PC-3 (cell line): ENCODE data around the gene ASB13. TPM values are rescaled to one million over a fixed set of nuclear protein-coding genes. Genes with fewer than 3 reads are reported as not detected.

Experiments used
- ATAC-seq: fragments of 200-7000 bp; cut with Tn5 transposase; 2 replicates; pipeline ENCODE4 v1.9.1; 2020; ENCODE audit warnings: mild to moderate bottlenecking, moderate library complexity
- BruUV-seq: library from RNA; stranded (reverse); fragments of 400-500 nt; replicated peaks from 2 replicates; lab custom pipeline; 2021; lab: Mats Ljungman, UMichigan
- CTCF ChIA-PET: fragments of 300-600 bp; sonication (Branson Sonifier 250); formaldehyde crosslinking; loops from one replicate; lab custom pipeline; 2022; ENCODE audit warnings: antibody characterized with exemption; lab: Charles Lee
- POLR2A ChIA-PET: fragments of 300-600 bp; sonication (Branson Sonifier 250); formaldehyde crosslinking; loops from one replicate; lab custom pipeline; 2022; ENCODE audit warnings: antibody characterized with exemption; ENCODE audit not compliant: unreplicated experiment; lab: Charles Lee
- DNase-seq: peaks from one replicate; pipeline ENCODE4 v3.0.0-alpha.2; 2015
- H2AFZ ChIP-seq: fragments of 300-600 bp; sonication (generic); 2 replicates; pipeline ENCODE4 v1.6.0; 2016; ENCODE audit warnings: antibody characterized with exemption, low read length
- H3F3A ChIP-seq: fragments of 300-600 bp; sonication (generic); one replicate; pipeline ENCODE4 v1.6.0; 2017; ENCODE audit warnings: antibody characterized with exemption, low read length, control low read depth, mild to moderate bottlenecking; ENCODE audit not compliant: unreplicated experiment
- H3K27ac ChIP-seq: fragments of 300-600 bp; sonication (generic); 2 replicates; pipeline ENCODE4 v1.5.1; 2016; ENCODE audit warnings: mild to moderate bottlenecking, low read length
- H3K27me3 ChIP-seq: fragments of 300-600 bp; sonication (generic); 2 replicates; pipeline ENCODE4 v1.6.1; 2016; ENCODE audit warnings: low read length, mixed read lengths
- H3K36me3 ChIP-seq: fragments of 300-600 bp; sonication (generic); 2 replicates; pipeline ENCODE4 v1.6.1; 2016; ENCODE audit warnings: low read depth, mixed run types, low read length, mixed read lengths
- H3K4me1 ChIP-seq: fragments of 300-600 bp; sonication (generic); 2 replicates; pipeline ENCODE4 v1.5.1; 2016; ENCODE audit warnings: low read length; ENCODE audit not compliant: insufficient read depth
- H3K4me2 ChIP-seq: fragments of 300-600 bp; sonication (generic); 2 replicates; pipeline ENCODE4 v1.6.0; 2016; ENCODE audit warnings: low read length
- H3K4me3 ChIP-seq: fragments of 300-600 bp; sonication (generic); 2 replicates; pipeline ENCODE4 v1.5.1; 2016; ENCODE audit warnings: mild to moderate bottlenecking, low read length, mixed read lengths
- H3K79me2 ChIP-seq: fragments of 300-600 bp; sonication (generic); 2 replicates; pipeline ENCODE4 v1.6.1; 2017; ENCODE audit warnings: low read length, mixed read lengths
- H3K9ac ChIP-seq: fragments of 300-600 bp; sonication (generic); 2 replicates; pipeline ENCODE4 v1.6.0; 2016; ENCODE audit warnings: mild to moderate bottlenecking, low read length
- H3K9me2 ChIP-seq: fragments of 300-600 bp; sonication (generic); replicated peaks from 2 replicates; pipeline ENCODE4 v1.6.1; 2016; ENCODE audit warnings: mixed run types, low read length, mixed read lengths
- H3K9me3 ChIP-seq: fragments of 300-600 bp; sonication (generic); 2 replicates; pipeline ENCODE4 v1.6.1; 2016; ENCODE audit warnings: low read length, mixed read lengths
- H4K20me1 ChIP-seq: fragments of 300-600 bp; sonication (generic); 2 replicates; pipeline ENCODE4 v1.6.1; 2016; ENCODE audit warnings: low read length, mixed read lengths
- CTCF ChIP-seq: fragments of 300-600 bp; sonication (generic); conservative IDR thresholded peaks from 2 replicates; pipeline ENCODE4 v1.5.1; 2017; ENCODE audit warnings: antibody characterized with exemption, low read depth, mild to moderate bottlenecking, low read length
- EZH2 ChIP-seq: fragments of 300-600 bp; sonication (generic); IDR thresholded peaks from one replicate; pipeline ENCODE4 v1.6.1; 2017; ENCODE audit warnings: antibody characterized with exemption, mild to moderate bottlenecking, low read length; ENCODE audit not compliant: unreplicated experiment
- EZH2phosphoT487 ChIP-seq: fragments of 300-600 bp; sonication (generic); IDR thresholded peaks from 2 replicates; pipeline ENCODE4 v1.6.1; 2018; ENCODE audit warnings: mild to moderate bottlenecking, antibody characterized with exemption, low read length, borderline replicate concordance
- intact Hi-C: fragments of 100-400 bp; cut with micrococcal nuclease; formaldehyde crosslinking; loops from 2 replicates; pipeline ENCODE4 v1.9.0; 2023
- total RNA-seq: library from RNA; depleted of rRNA; stranded (reverse); fragments of >200 nt; gene quantifications from 2 replicates; pipeline ENCODE4 v1.2.3, GENCODE V29; 2014

Gene ASB13
- total RNA-seq, 1 experiment from 2014 or later: 6.6 TPM

GRCh38 chr10:5652746-5653145, 13.6 kb downstream of the ASB13 start:
- ATAC-seq: no peak
- CTCF ChIA-PET: no interaction called here

GRCh38 chr10:5651388-5651764, 15.0 kb downstream of the ASB13 start:
- H3K27me3 ChIP-seq: no peaks in the 10 kb centered on the region
- H3K4me1 ChIP-seq: no peaks in the 10 kb centered on the region; the same call in 1 of the 2 replicates
- no peaks in the 10 kb centered on the region for H3K9me2 ChIP-seq
- no peak for ATAC-seq
- H3K4me3 ChIP-seq: no peak overlapping the region
- intact Hi-C loops: no loop called here
- no peaks in the 10 kb centered on the region for H3F3A ChIP-seq
- H3K27ac ChIP-seq: no peak overlapping the region
- no peaks in the 10 kb centered on the region for H3K36me3 ChIP-seq
- ChIA-PET POLR2A (no interaction called here), CTCF (no interaction called here)
- H4K20me1 ChIP-seq: no peaks in the 10 kb centered on the region
- no TSS peak for BruUV-seq
- H3K79me2 ChIP-seq: no peaks in the 10 kb centered on the region
- H3K9ac ChIP-seq: no peak overlapping the region
- no peak for TF ChIP-seq EZH2phosphoT487
- TF ChIP-seq CTCF: no peak
- no peak for TF ChIP-seq EZH2
- H3K9me3 ChIP-seq: no peaks in the 10 kb centered on the region
- no peak overlapping the region for H2AFZ ChIP-seq
- DNase-seq: no peak
- no peak overlapping the region for H3K4me2 ChIP-seq

More at GRCh38 chr10:5652746-5653145, 13.6 kb downstream of the ASB13 start:
- Histone ChIP-seq H3K36me3 (no peaks in the 10 kb centered on the region), H3K9me2 (no peaks in the 10 kb centered on the region), H3K27me3 (no peaks in the 10 kb centered on the region), H3K27ac (no peak overlapping the region), H3K4me2 (no peak overlapping the region), H3F3A (no peaks in the 10 kb centered on the region), H3K9me3 (no peaks in the 10 kb centered on the region), H4K20me1 (no peaks in the 10 kb centered on the region), H3K4me3 (no peak overlapping the region), H3K9ac (no peak overlapping the region), H3K4me1 (no peaks in the 10 kb centered on the region; the same call in 1 of the 2 replicates), H2AFZ (no peak overlapping the region), H3K79me2 (no peaks in the 10 kb centered on the region)
- POLR2A ChIA-PET: no interaction called here
- intact Hi-C loops: no loop called here
- no peak for DNase-seq
- no peak for TF ChIP-seq EZH2phosphoT487
- TF ChIP-seq EZH2: no peak
- no peak for TF ChIP-seq CTCF
- no TSS peak for BruUV-seq

DNA sequence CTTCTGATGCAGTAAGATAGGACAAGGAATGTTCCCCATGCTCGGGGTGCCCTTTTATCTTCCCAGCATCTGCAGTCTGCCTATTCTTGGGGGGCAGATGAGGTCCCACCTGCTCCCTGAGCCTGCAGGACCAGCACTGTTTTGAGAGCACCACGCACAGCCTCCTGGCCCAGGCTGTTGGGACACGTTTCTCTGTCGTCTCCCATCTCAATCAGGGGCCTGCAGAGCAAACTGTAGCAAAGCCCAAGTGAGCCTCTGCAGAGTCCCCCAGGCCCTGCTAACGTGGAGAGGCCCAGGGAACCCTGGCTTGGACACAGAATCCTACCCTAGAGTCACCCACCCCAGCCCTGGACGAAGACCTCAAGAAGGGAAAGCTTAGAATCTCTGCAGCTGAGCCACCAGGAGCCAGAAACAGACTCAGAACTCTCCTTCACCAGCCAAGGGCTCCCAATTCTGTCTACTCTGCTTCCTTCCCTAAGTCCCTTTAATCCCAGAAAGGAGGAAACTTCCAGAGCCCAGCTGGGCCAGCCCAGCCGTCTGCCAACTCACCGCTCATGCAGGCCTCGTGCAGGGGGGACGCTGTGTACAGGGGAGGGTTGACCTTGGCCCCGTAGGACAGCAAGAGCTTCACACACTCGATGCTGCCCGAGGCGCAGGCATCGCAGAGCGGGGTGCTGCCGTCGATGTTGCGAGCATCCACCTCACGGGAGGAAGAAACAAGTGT, 15.6 kb downstream of the ASB13 start:
- Histone ChIP-seq H3K36me3 (no peaks in the 10 kb centered on the region), H3K4me2 (no peak overlapping the region), H3F3A (no peaks in the 10 kb centered on the region), H3K27ac (no peak overlapping the region), H4K20me1 (no peaks in the 10 kb centered on the region), H2AFZ (no peak overlapping the region), H3K4me3 (no peak overlapping the region), H3K9me2 (no peaks in the 10 kb centered on the region), H3K4me1 (no peaks in the 10 kb centered on the region; the same call in 1 of the 2 replicates), H3K9ac (no peak overlapping the region), H3K79me2 (no peaks in the 10 kb centered on the region), H3K9me3 (no peaks in the 10 kb centered on the region), H3K27me3 (no peaks in the 10 kb centered on the region)
- CTCF ChIA-PET: no interaction called here
- DNase-seq (no peak), ATAC-seq (no peak)
- no peak for TF ChIP-seq EZH2phosphoT487
- no peak for TF ChIP-seq CTCF
- TF ChIP-seq EZH2: no peak
- BruUV-seq: no TSS peak
- POLR2A ChIA-PET: no interaction called here
- intact Hi-C loops: no loop called here
